Activated naive CD4-positive, alpha-beta T cell treated with anti-CD3 and anti-CD28 coated beads, Interleukin-2, amount 10 ng/mL, durations not matched to agents 7 days and 5 days (primary cell): ENCODE results near the gene BAZ2B.
"Not testable (repeated sequence)": the region's sequence is repeated elsewhere in the genome, so short reads cannot be mapped to it uniquely, and the experiment has no call there.

Experiments
- CTCF ChIA-PET: fragments of 350-600 bp; sonication (Branson Sonifier 250); formaldehyde crosslinking; loops from one replicate; lab custom pipeline; 2021; ENCODE audit warnings: antibody characterized with exemption; lab: Charles Lee
- DNase-seq: peaks from one replicate; pipeline ENCODE4 v3.0.0-alpha.2; 2020
- H3K27ac Mint-ChIP-seq: one replicate; pipeline ENCODE4 v1.8.0; 2021; ENCODE audit warnings: mild to moderate bottlenecking, moderate library complexity, mixed read lengths
- H3K27me3 Mint-ChIP-seq: one replicate; pipeline ENCODE4 v1.8.0; 2021; ENCODE audit warnings: mild to moderate bottlenecking, mixed read lengths
- H3K36me3 Mint-ChIP-seq: one replicate; pipeline ENCODE4 v1.8.0; 2021; ENCODE audit warnings: mixed read lengths
- H3K4me1 Mint-ChIP-seq: one replicate; pipeline ENCODE4 v1.8.0; 2021; ENCODE audit warnings: mixed read lengths
- H3K4me3 Mint-ChIP-seq: one replicate; pipeline ENCODE4 v1.8.0; 2021; ENCODE audit warnings: mild to moderate bottlenecking, moderate library complexity, mixed read lengths
- H3K9me3 Mint-ChIP-seq: one replicate; pipeline ENCODE4 v1.8.0; 2021; ENCODE audit warnings: mixed read lengths

Gene BAZ2B

GRCh38 chr2:159546716-159547430, 69.5 kb downstream of the BAZ2B start:
- no peak overlapping the region for H3K4me3 Mint-ChIP-seq
- H3K27ac Mint-ChIP-seq, result no peak overlapping the region
- no peak for DNase-seq
- peaks cover 3% of the 10 kb centered on the region for H3K9me3 Mint-ChIP-seq
- no peaks in the 10 kb centered on the region for H3K36me3 Mint-ChIP-seq
- H3K27me3 Mint-ChIP-seq, result no peaks in the 10 kb centered on the region
- CTCF ChIA-PET, result no interaction called here
- peaks cover 2% of the 10 kb centered on the region for H3K4me1 Mint-ChIP-seq

GRCh38 chr2:159546039-159546438, 70.3 kb downstream of the BAZ2B start:
- Mint-ChIP-seq H3K27ac (no peak overlapping the region), H3K4me3 (no peak overlapping the region)
- CTCF ChIA-PET, result no interaction called here

GRCh38 chr2:159545085-159545484, 71.3 kb downstream of the BAZ2B start:
- H3K4me3 Mint-ChIP-seq, result no peak overlapping the region
- no peak for DNase-seq
- H3K27ac Mint-ChIP-seq, result no peak overlapping the region
- H3K27me3 Mint-ChIP-seq, result no peaks in the 10 kb centered on the region
- H3K36me3 Mint-ChIP-seq, result no peaks in the 10 kb centered on the region
- H3K4me1 Mint-ChIP-seq, result peaks cover 2% of the 10 kb centered on the region
- CTCF ChIA-PET, result no interaction called here
- peaks cover 6% of the 10 kb centered on the region for H3K9me3 Mint-ChIP-seq

More at GRCh38 chr2:159546039-159546438, 70.3 kb downstream of the BAZ2B start:
- peaks cover 6% of the 10 kb centered on the region for H3K9me3 Mint-ChIP-seq
- H3K4me1 Mint-ChIP-seq, result peaks cover 2% of the 10 kb centered on the region
- DNase-seq, result no peak
- H3K36me3 Mint-ChIP-seq, result no peaks in the 10 kb centered on the region
- H3K27me3 Mint-ChIP-seq, result no peaks in the 10 kb centered on the region

- CTCF ChIA-PET, result no interaction called here
These were observed 74.2 kb downstream of the BAZ2B start for GRCh38 chr2:159542101-159542500.

GRCh38 chr2:159539701-159540100, 76.6 kb downstream of the BAZ2B start:
- no peaks in the 10 kb centered on the region for H3K4me1 Mint-ChIP-seq
- no peak for DNase-seq
- H3K27ac Mint-ChIP-seq, result no peak overlapping the region
- H3K4me3 Mint-ChIP-seq, result no peak overlapping the region
- H3K36me3 Mint-ChIP-seq, result no peaks in the 10 kb centered on the region
- CTCF ChIA-PET, result interaction anchor here (1.1 kb wide), 1 partner anchor 175 kb away, joined by 3 read pairs; no protein-coding TSS in a partner anchor
- H3K27me3 Mint-ChIP-seq, result no peaks in the 10 kb centered on the region
- H3K9me3 Mint-ChIP-seq, result peaks cover 6% of the 10 kb centered on the region

More at GRCh38 chr2:159542101-159542500, 74.2 kb downstream of the BAZ2B start:
- H3K27me3 Mint-ChIP-seq, result no peaks in the 10 kb centered on the region
- H3K27ac Mint-ChIP-seq, result no peak overlapping the region
- H3K4me3 Mint-ChIP-seq, result no peak overlapping the region
- H3K4me1 Mint-ChIP-seq, result no peaks in the 10 kb centered on the region
- peaks cover 6% of the 10 kb centered on the region for H3K9me3 Mint-ChIP-seq
- no peaks in the 10 kb centered on the region for H3K36me3 Mint-ChIP-seq
- DNase-seq, result no peak

- H3K9me3 Mint-ChIP-seq, result peaks cover 6% of the 10 kb centered on the region
- no peaks in the 10 kb centered on the region for H3K27me3 Mint-ChIP-seq
- no peaks in the 10 kb centered on the region for H3K4me1 Mint-ChIP-seq
- no peak overlapping the region for H3K4me3 Mint-ChIP-seq
- no peak for DNase-seq
- no peaks in the 10 kb centered on the region for H3K36me3 Mint-ChIP-seq
- CTCF ChIA-PET, result no interaction called here
- H3K27ac Mint-ChIP-seq, result no peak overlapping the region
These were observed 77.5 kb downstream of the BAZ2B start for GRCh38 chr2:159538801-159539200.

GRCh38 chr2:159535261-159535660, 81.1 kb downstream of the BAZ2B start:
- DNase-seq, CTCF ChIA-PET, H3K4me1 Mint-ChIP-seq, H3K36me3 Mint-ChIP-seq, H3K27ac Mint-ChIP-seq, H3K9me3 Mint-ChIP-seq, H3K4me3 Mint-ChIP-seq, H3K27me3 Mint-ChIP-seq: not testable (repeated sequence)

- no peaks in the 10 kb centered on the region for H3K9me3 Mint-ChIP-seq
- no peaks in the 10 kb centered on the region for H3K4me1 Mint-ChIP-seq
- H3K27me3 Mint-ChIP-seq, result no peaks in the 10 kb centered on the region
- no peak for DNase-seq
- H3K36me3 Mint-ChIP-seq, result no peaks in the 10 kb centered on the region
- no peak overlapping the region for H3K27ac Mint-ChIP-seq
- no peak overlapping the region for H3K4me3 Mint-ChIP-seq
- CTCF ChIA-PET, result no interaction called here
These were observed 84.9 kb downstream of the BAZ2B start for GRCh38 chr2:159531475-159531874.

- no peaks in the 10 kb centered on the region for H3K9me3 Mint-ChIP-seq
- CTCF ChIA-PET, result no interaction called here
- no peaks in the 10 kb centered on the region for H3K27me3 Mint-ChIP-seq
- H3K4me1 Mint-ChIP-seq, result no peaks in the 10 kb centered on the region
- no peak overlapping the region for H3K4me3 Mint-ChIP-seq
- DNase-seq, result no peak
- H3K36me3 Mint-ChIP-seq, result no peaks in the 10 kb centered on the region
- H3K27ac Mint-ChIP-seq, result no peak overlapping the region
These were observed 89.9 kb downstream of the BAZ2B start for GRCh38 chr2:159526433-159526832.

- no peaks in the 10 kb centered on the region for H3K4me1 Mint-ChIP-seq
- no peak overlapping the region for H3K27ac Mint-ChIP-seq
- CTCF ChIA-PET, result no interaction called here
These were observed 91.3 kb downstream of the BAZ2B start for GRCh38 chr2:159525012-159525411.

GRCh38 chr2:159521272-159521671, 95.1 kb downstream of the BAZ2B start:
- H3K4me1 Mint-ChIP-seq, result peaks cover 5% of the 10 kb centered on the region
- no peaks in the 10 kb centered on the region for H3K27me3 Mint-ChIP-seq
- H3K27ac Mint-ChIP-seq, result no peak overlapping the region
- CTCF ChIA-PET, result no interaction called here
- no peaks in the 10 kb centered on the region for H3K36me3 Mint-ChIP-seq
- H3K4me3 Mint-ChIP-seq, result no peak overlapping the region
- DNase-seq, result no peak
- H3K9me3 Mint-ChIP-seq, result no peaks in the 10 kb centered on the region

More at GRCh38 chr2:159525012-159525411, 91.3 kb downstream of the BAZ2B start:
- H3K27me3 Mint-ChIP-seq, result no peaks in the 10 kb centered on the region
- no peak overlapping the region for H3K4me3 Mint-ChIP-seq
- no peaks in the 10 kb centered on the region for H3K36me3 Mint-ChIP-seq
- no peaks in the 10 kb centered on the region for H3K9me3 Mint-ChIP-seq
- no peak for DNase-seq

GRCh38 chr2:159518321-159519005, 97.9 kb downstream of the BAZ2B start:
- Mint-ChIP-seq H3K36me3 (peaks cover under 1% of the 10 kb centered on the region), H3K4me3 (no peak overlapping the region), H3K27ac (no peak overlapping the region), H3K9me3 (no peaks in the 10 kb centered on the region), H3K4me1 (peaks cover 12% of the 10 kb centered on the region), H3K27me3 (no peaks in the 10 kb centered on the region)
- no peak for DNase-seq
- CTCF ChIA-PET, result no interaction called here

GRCh38 chr2:159516241-159516758, 100.0 kb downstream of the BAZ2B start:
- Mint-ChIP-seq H3K4me3 (peak overlapping the region; percentile 70), H3K9me3 (no peaks in the 10 kb centered on the region), H3K27me3 (no peaks in the 10 kb centered on the region), H3K36me3 (peaks cover 3% of the 10 kb centered on the region), H3K27ac (peak overlapping the region; percentile 70), H3K4me1 (peaks cover 12% of the 10 kb centered on the region)
- CTCF ChIA-PET, result interaction anchor here (0.8 to 1.2 kb wide), 2 partner anchors 10 to 24 kb away, joined by 3 to 4 read pairs; no protein-coding TSS in a partner anchor
- no peak for DNase-seq

- Mint-ChIP-seq H3K9me3 (no peaks in the 10 kb centered on the region), H3K27me3 (no peaks in the 10 kb centered on the region), H3K27ac (peak overlapping the region; percentile 68), H3K4me3 (peak overlapping the region; percentile 71), H3K36me3 (peaks cover 3% of the 10 kb centered on the region), H3K4me1 (peaks cover 12% of the 10 kb centered on the region)
- CTCF ChIA-PET, result interaction anchor here (0.8 to 1.2 kb wide), 2 partner anchors 9 to 23 kb away, joined by 3 to 4 read pairs; no protein-coding TSS in a partner anchor
- no peak for DNase-seq
These were observed 100.9 kb downstream of the BAZ2B start for GRCh38 chr2:159515441-159515840.
